OCI-LY1 (cell line): ENCODE measurements around the gene CRMP1.

Source experiments
- CTCF ChIP-seq: fragments of 200-600 bp; sonication (generic), shearing (Covaris generic); IDR thresholded peaks from 2 replicates; pipeline ENCODE4 v1.5.1; 2017; ENCODE audit warnings: mild to moderate bottlenecking, antibody characterized with exemption, low read length, moderate library complexity, mixed read lengths
- EZH2 ChIP-seq: fragments of 200-600 bp; sonication (generic), shearing (Covaris generic); IDR thresholded peaks from 2 replicates; pipeline ENCODE4 v1.8.0; 2017; ENCODE audit warnings: borderline replicate concordance, mixed run types, mild to moderate bottlenecking, antibody characterized with exemption, low read length, moderate library complexity, mixed read lengths

DNA sequence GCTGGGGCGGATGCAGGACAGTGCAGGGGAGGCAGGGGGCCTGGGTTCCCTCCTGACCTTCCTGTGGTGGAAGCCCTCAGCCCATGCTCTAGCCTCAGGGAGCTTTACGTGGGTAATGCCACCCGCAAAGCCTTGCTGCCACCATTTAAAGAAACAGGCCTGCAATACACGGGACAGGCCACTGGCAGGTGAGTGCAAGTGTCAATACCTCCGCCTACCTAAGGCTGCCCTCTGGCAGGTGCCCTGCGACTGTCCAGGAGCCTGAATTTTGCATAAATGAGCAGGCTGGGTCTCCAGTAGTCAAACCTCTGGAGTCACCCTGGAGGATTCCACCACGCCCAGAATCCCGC, 5.9 kb downstream of the CRMP1 start:
- TF ChIP-seq CTCF (no peak), EZH2 (no peak)
